Measurements from ENCODE around the gene SMAD7. TPM values are rescaled to one million over a fixed set of nuclear protein-coding genes. Genes with fewer than 3 reads are reported as not detected.
A peak's percentile ranks its signal among the peaks of the same experiment; 100 is the strongest.

SMAD7 gene
- total RNA-seq, 1 donor from 2014 or later, result 24.3 TPM

DNA sequence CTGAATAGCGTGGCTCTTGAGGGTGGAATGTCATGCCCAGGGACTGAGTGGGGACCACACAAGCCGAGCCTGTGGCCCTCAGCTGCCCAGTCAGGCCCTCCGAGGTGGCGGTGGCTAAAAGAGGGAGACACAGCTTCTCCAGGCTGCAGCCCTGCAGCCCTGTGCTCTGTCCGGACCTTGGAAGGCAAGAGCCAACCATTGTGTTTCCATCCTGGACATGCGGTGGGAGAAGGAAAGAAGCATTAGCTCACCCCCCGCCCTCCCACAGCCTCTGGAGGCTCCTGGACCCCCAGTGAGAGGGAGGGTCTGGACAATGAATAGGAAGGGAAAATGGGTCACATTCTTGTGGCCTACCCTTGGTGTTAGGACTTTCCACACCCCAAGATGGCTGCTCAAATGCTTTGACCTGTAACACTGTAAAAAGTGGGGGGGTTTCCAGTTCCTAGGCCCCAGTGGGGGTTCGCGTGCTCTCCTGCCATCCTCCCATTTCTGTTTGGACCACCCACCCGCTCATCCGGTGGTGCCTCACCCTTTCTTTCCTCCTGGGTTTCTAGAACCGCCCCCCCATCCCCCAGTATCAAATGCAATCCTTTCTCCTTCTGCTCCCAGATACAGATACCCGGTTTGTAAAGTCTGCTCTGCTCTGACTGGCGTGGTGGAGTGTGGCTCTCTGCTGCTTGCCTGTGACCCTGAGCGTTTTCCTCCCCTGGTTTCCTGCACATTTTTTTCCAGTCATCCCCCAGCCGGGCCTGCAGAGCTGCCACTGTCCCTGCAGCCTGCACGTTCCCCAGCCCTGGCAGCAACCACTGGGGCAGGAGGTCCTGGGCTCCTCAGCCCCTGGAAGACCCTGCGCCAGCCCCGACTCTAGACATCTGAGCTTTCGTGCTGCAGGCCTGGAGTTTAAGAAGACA lies 36.3 kb upstream of the SMAD7 start:
- Mint-ChIP-seq H3K4me3 (ENCODE audit: low read depth) (no peak overlapping the region), H3K4me1 (ENCODE audit: low read depth) (peaks cover 10% of the 10 kb centered on the region), H3K9me3 (ENCODE audit: low read depth) (no peaks in the 10 kb centered on the region), H3K27ac (peak overlapping the region; percentile 76), H3K36me3 (ENCODE audit: insufficient read depth) (no peaks in the 10 kb centered on the region), H3K27me3 (peaks cover 3% of the 10 kb centered on the region)
- DNase-seq (ENCODE audit: low spot score, unreplicated experiment), result no peak
- TF ChIP-seq, protein P1, sequence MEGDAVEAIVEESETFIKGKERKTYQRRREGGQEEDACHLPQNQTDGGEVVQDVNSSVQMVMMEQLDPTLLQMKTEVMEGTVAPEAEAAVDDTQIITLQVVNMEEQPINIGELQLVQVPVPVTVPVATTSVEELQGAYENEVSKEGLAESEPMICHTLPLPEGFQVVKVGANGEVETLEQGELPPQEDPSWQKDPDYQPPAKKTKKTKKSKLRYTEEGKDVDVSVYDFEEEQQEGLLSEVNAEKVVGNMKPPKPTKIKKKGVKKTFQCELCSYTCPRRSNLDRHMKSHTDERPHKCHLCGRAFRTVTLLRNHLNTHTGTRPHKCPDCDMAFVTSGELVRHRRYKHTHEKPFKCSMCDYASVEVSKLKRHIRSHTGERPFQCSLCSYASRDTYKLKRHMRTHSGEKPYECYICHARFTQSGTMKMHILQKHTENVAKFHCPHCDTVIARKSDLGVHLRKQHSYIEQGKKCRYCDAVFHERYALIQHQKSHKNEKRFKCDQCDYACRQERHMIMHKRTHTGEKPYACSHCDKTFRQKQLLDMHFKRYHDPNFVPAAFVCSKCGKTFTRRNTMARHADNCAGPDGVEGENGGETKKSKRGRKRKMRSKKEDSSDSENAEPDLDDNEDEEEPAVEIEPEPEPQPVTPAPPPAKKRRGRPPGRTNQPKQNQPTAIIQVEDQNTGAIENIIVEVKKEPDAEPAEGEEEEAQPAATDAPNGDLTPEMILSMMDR (IDR thresholded peaks at IDR 0.05; ENCODE audit: unreplicated experiment), result no peak

DNA sequence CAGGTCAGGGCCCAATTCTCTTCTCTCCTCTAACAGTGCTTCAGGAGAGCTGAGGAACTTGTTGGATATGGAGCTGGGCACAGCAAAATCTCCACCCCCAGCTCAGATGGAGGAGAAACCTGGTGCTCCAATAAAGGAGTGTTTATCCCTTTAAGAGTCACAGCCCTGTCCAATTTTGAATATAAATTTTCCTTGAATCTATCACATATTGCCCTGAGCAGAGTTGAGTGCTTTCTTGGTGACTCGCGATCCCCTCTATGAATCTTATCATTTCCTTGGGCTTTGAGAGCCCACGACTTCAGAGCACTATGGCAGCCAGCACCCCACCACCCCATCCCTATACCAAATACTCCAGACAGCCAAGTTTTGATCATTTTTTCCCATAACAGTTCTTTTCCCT lies 34.4 kb upstream of the SMAD7 start:
- H3K4me3 Mint-ChIP-seq (ENCODE audit: low read depth), result no peak overlapping the region
- no peak for DNase-seq (ENCODE audit: low spot score, unreplicated experiment)
- peaks cover 3% of the 10 kb centered on the region for H3K27me3 Mint-ChIP-seq
- TF ChIP-seq, protein P1 (IDR thresholded peaks at IDR 0.05; ENCODE audit: unreplicated experiment), result no peak
- no peaks in the 10 kb centered on the region for H3K9me3 Mint-ChIP-seq (ENCODE audit: low read depth)
- H3K36me3 Mint-ChIP-seq (ENCODE audit: insufficient read depth), result no peaks in the 10 kb centered on the region
- H3K4me1 Mint-ChIP-seq (ENCODE audit: low read depth), result peaks cover 7% of the 10 kb centered on the region
- H3K27ac Mint-ChIP-seq, result no peak overlapping the region

DNA sequence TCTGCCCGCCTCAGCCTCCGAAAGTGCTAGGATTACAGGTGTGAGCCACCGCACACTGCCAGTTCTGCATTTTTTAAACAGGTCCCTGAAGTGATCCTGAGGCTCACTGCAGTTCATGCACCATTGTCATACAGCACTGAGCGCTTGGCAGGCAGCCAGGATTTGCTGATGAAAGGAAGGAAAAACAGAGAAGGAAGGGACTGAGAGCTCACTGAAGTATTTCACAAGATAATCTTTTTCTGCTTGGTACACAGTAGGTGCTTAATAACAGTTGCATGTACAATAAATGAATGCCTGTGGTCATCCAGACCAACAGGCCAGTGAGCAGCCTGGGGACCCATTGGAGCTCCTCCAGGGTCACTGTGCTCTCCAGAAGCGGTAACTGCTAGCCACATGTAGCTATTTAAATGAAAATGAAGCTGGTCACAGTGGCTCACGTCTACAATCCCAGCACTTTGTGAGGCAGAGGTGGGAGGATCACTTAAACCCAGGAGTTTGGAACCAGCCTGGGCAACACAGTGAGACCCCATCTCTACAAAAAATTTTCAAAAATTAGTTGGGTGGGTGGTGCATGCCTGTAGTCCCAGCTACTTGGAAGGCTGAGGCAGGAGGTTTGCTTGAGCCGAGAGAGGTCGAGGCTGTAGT lies 33.1 kb upstream of the SMAD7 start:
- H3K4me1 Mint-ChIP-seq (ENCODE audit: low read depth), result peaks cover 3% of the 10 kb centered on the region
- H3K4me3 Mint-ChIP-seq (ENCODE audit: low read depth), result no peak overlapping the region
- peaks cover 6% of the 10 kb centered on the region for H3K27me3 Mint-ChIP-seq
- H3K27ac Mint-ChIP-seq, result no peak overlapping the region
- TF ChIP-seq, protein P1 (IDR thresholded peaks at IDR 0.05; ENCODE audit: unreplicated experiment), result no peak
- H3K36me3 Mint-ChIP-seq (ENCODE audit: insufficient read depth), result no peaks in the 10 kb centered on the region
- H3K9me3 Mint-ChIP-seq (ENCODE audit: low read depth), result no peaks in the 10 kb centered on the region
- no peak for DNase-seq (ENCODE audit: low spot score, unreplicated experiment)

DNA sequence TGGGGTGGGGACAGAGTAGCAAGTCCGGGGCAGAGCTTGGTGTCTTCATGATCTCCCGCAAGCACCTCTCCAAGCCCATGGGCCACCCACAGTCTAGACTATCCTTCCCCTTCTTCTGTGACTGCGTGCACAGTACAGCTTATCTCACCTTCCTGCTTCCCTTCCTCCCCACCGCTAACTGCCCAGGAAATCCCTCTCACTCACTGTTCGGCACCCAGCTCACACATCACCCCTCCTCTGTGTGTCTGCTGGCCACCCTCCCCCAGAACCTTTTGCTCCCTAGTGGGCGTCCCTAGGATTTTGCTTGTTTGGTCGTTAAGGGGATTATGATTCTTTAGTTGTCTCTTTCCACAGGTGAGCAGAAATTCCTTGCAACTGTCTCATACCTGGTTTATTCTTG lies 31.5 kb upstream of the SMAD7 start:
- H3K27ac Mint-ChIP-seq, result no peak overlapping the region
- no peaks in the 10 kb centered on the region for H3K9me3 Mint-ChIP-seq (ENCODE audit: low read depth)
- no peak for DNase-seq (ENCODE audit: low spot score, unreplicated experiment)

More for the DNA sequence above, 31.5 kb upstream of the SMAD7 start:
- Mint-ChIP-seq H3K4me1 (ENCODE audit: low read depth) (peaks cover 3% of the 10 kb centered on the region), H3K27me3 (peaks cover 14% of the 10 kb centered on the region), H3K36me3 (ENCODE audit: insufficient read depth) (no peaks in the 10 kb centered on the region), H3K4me3 (ENCODE audit: low read depth) (no peak overlapping the region)
- TF ChIP-seq, protein P1 (IDR thresholded peaks at IDR 0.05; ENCODE audit: unreplicated experiment), result no peak
